K562 (cell line): ENCODE data around the gene SPI1.

ENCODE experiments used
- E4F1 ChIP-seq: fragments of 250-450 bp; sonication (Bioruptor Pico); IDR thresholded peaks from 2 replicates; pipeline ENCODE4 v1.5.0; 2021; ENCODE audit warnings: mild to moderate bottlenecking, borderline replicate concordance
- EHMT2 ChIP-seq: fragments of 450-650 bp; IDR thresholded peaks from 2 replicates; pipeline ENCODE4 v1.6.1; 2018; ENCODE audit warnings: antibody characterized with exemption
- ETS2 ChIP-seq: IDR thresholded peaks from 2 replicates; pipeline ENCODE4 v1.6.1; 2016; ENCODE audit warnings: borderline replicate concordance, missing genetic modification characterization, mild to moderate bottlenecking, moderate library complexity, missing compliant biosample characterization; ENCODE audit not compliant: poor library complexity, severe bottlenecking
- HOXB6 ChIP-seq: fragments of 250-450 bp; sonication (Bioruptor Pico); IDR thresholded peaks from 2 replicates; pipeline ENCODE4 v1.5.1; 2022; ENCODE audit warnings: mild to moderate bottlenecking, borderline replicate concordance
- HSF4 ChIP-seq: fragments of 250-450 bp; sonication (Bioruptor Pico); IDR thresholded peaks from 2 replicates; pipeline ENCODE4 v2.1.2; 2022; ENCODE audit warnings: mild to moderate bottlenecking, moderate library complexity, borderline replicate concordance
- JUND ChIP-seq, 2 experiments: IDR thresholded peaks; 2 replicates in 1 of 2; 3 replicates in 1 of 2; pipeline ENCODE4 v1.6.1; 2011; ENCODE audit warnings: borderline replicate concordance in 2 of 2, low read depth in 2 of 2, low read length in 2 of 2, improper control_type of control experiment in 1 of 2, missing biosample characterization in 1 of 2, missing genetic modification characterization in 1 of 2, missing genetic modification reagents in 1 of 2
- LCOR ChIP-seq: sonication (generic); formaldehyde crosslinking; IDR thresholded peaks from 2 replicates; pipeline ENCODE4 v1.8.0; 2022; ENCODE audit warnings: mild to moderate bottlenecking, missing genetic modification reagents
- MXI1 ChIP-seq: IDR thresholded peaks from 2 replicates; pipeline ENCODE4 v1.6.1; 2011; ENCODE audit warnings: low read depth, mild to moderate bottlenecking, improper control_type of control experiment, low read length
- SREBF2 ChIP-seq: sonication (generic); formaldehyde crosslinking; IDR thresholded peaks from 2 replicates; pipeline ENCODE4 v1.4.0; 2020; ENCODE audit warnings: mild to moderate bottlenecking, missing genetic modification reagents
- ZNF263 ChIP-seq: sonication (generic); formaldehyde crosslinking; IDR thresholded peaks from 2 replicates; pipeline ENCODE4 v1.8.0; 2022; ENCODE audit warnings: mild to moderate bottlenecking, missing genetic modification reagents, borderline replicate concordance
- TF ChIP-seq, protein P1 (sequence below), 3 experiments: IDR thresholded peaks in 2 of 3; conservative IDR thresholded peaks in 1 of 3; 2 replicates each; pipeline ENCODE4 v1.5.1; 2011 to 2012; ENCODE audit warnings: low read length in 3 of 3, mild to moderate bottlenecking in 3 of 3, control low read depth in 2 of 3, improper control_type of control experiment in 1 of 3, inconsistent platforms in 1 of 3, low read depth in 1 of 3, mixed read lengths in 1 of 3, moderate library complexity in 1 of 3; ENCODE audit not compliant: insufficient read depth in 2 of 3

DNA sequence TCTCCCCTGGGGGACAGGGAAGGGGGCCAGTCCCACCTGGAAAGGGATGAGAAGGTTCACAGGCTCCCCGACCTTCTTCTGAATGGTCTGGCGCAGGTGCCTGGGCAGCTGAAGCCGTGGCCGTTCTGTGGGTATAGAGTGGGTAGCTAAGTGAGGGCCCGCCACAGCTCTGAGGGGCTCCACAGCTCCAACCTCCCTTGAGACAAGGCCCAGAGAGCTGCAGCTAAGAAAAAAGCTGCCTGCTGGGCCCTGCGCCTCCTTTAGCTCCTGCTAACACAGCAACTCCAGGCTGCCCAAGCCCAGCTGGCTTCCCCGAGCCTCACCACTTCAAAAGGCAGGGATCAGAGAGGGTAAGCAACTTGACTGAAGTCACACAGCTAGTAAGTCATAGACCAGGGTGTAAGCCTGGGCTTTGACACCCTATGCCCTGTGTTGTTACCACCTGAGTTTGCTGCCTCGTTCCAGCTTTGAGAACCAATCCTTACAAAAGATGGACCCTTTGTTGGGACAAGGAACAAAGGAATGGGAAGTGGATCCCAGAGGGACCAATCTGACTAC, 44.4 kb downstream of the SPI1 start:
- TF ChIP-seq ZNF263, result no peak
- TF ChIP-seq SREBF2 (CRISPR knock-in tag), result no peak
- no peak for TF ChIP-seq HOXB6 (CRISPR knock-in tag)
- TF ChIP-seq EHMT2, result no peak
- TF ChIP-seq, protein P1, sequence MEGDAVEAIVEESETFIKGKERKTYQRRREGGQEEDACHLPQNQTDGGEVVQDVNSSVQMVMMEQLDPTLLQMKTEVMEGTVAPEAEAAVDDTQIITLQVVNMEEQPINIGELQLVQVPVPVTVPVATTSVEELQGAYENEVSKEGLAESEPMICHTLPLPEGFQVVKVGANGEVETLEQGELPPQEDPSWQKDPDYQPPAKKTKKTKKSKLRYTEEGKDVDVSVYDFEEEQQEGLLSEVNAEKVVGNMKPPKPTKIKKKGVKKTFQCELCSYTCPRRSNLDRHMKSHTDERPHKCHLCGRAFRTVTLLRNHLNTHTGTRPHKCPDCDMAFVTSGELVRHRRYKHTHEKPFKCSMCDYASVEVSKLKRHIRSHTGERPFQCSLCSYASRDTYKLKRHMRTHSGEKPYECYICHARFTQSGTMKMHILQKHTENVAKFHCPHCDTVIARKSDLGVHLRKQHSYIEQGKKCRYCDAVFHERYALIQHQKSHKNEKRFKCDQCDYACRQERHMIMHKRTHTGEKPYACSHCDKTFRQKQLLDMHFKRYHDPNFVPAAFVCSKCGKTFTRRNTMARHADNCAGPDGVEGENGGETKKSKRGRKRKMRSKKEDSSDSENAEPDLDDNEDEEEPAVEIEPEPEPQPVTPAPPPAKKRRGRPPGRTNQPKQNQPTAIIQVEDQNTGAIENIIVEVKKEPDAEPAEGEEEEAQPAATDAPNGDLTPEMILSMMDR (IDR thresholded peaks at IDR 0.05 in 2 of 3, conservative IDR thresholded peaks at IDR 0.05 in 1 of 3; ENCODE audit: insufficient read depth in 2 of 3, low read depth in 1 of 3, low read length in 3 of 3), result no peak
- TF ChIP-seq HSF4, result no peak
- TF ChIP-seq MXI1, result no peak
- TF ChIP-seq E4F1 (CRISPR knock-in tag), result no peak
- no peak for TF ChIP-seq LCOR (CRISPR knock-in tag)
- no peak for TF ChIP-seq ETS2 (tag)
- TF ChIP-seq JUND (IDR thresholded peaks at IDR 0.05; ENCODE audit: borderline replicate concordance, low read depth, low read length), result no peak
- TF ChIP-seq JUND (tag; IDR thresholded peaks at IDR 0.05; ENCODE audit: borderline replicate concordance, low read depth, low read length), result no peak
